Stomach (tissue), 4 donors: Measurements from ENCODE around the gene CHST6.

Source experiments
- CTCF ChIP-seq, 7 experiments: fragments of 450-650 bp in 4 of 7; fragments of 200-600 bp in 3 of 7; sonication (generic) in 3 of 7; IDR thresholded peaks; one replicate each; pipeline ENCODE4 v1.5.1; 2016 to 2019; ENCODE audit warnings: antibody characterized with exemption in 7 of 7, control low read depth in 2 of 7, mild to moderate bottlenecking in 1 of 7
- POLR2A ChIP-seq, 4 donors: fragments of 450-650 bp; IDR thresholded peaks; one replicate each; pipeline ENCODE4 v1.6.1; 2016; ENCODE audit warnings: antibody characterized with exemption in 4 of 4, control low read depth in 2 of 4, mild to moderate bottlenecking in 1 of 4, moderate library complexity in 1 of 4
- POLR2AphosphoS5 ChIP-seq, 3 donors: sonication (generic); formaldehyde crosslinking; IDR thresholded peaks; one replicate each; pipeline ENCODE4 v1.6.1; 2016; ENCODE audit warnings: antibody characterized with exemption in 3 of 3

- TF ChIP-seq CTCF (IDR thresholded peaks at IDR 0.05) (no peak), POLR2AphosphoS5 (IDR thresholded peaks at IDR 0.05) (no peak), POLR2A (IDR thresholded peaks at IDR 0.05) (no peak)
Observed at GRCh38 chr16:75501359-75501758, 6.1 kb upstream of the CHST6 start.
